Liver (tissue), 9 donors: ENCODE results near the gene ITGA11. TPM values are rescaled to one million over a fixed set of nuclear protein-coding genes. Genes with fewer than 3 reads are reported as not detected.

Experiments
- DNase-seq: peaks from one replicate; pipeline ENCODE4 v3.0.0-alpha.2; 2017; ENCODE audit warnings: low spot score
- H3K27ac ChIP-seq, 2 donors: one replicate each; pipeline ENCODE4 v1.7.0; 2013; ENCODE audit warnings: inconsistent platforms in 2 of 2, low read length in 2 of 2, control low read depth in 1 of 2, low read depth in 1 of 2, mild to moderate bottlenecking in 1 of 2
- H3K27me3 ChIP-seq, 4 donors: one replicate each; pipeline versions ENCODE4 v1.6.1 to v1.7.0; 2013; ENCODE audit warnings: low read length in 3 of 4, inconsistent platforms in 1 of 4, mild to moderate bottlenecking in 1 of 4, moderate library complexity in 1 of 4; ENCODE audit not compliant: control insufficient read depth in 4 of 4, insufficient read depth in 4 of 4
- H3K36me3 ChIP-seq, 4 donors: one replicate each; pipeline versions ENCODE4 v1.6.1 to v1.7.0; 2013; ENCODE audit warnings: low read length in 3 of 4, mild to moderate bottlenecking in 3 of 4, low read depth in 1 of 4, moderate library complexity in 1 of 4; ENCODE audit not compliant: control insufficient read depth in 4 of 4, insufficient read depth in 3 of 4
- H3K4me1 ChIP-seq, 4 donors: one replicate each; pipeline versions ENCODE4 v1.6.1 to v1.7.0; 2013; ENCODE audit warnings: low read length in 3 of 4, mild to moderate bottlenecking in 3 of 4, moderate library complexity in 1 of 4; ENCODE audit not compliant: control insufficient read depth in 4 of 4, insufficient read depth in 4 of 4
- H3K4me3 ChIP-seq, 3 donors: one replicate each; pipeline versions ENCODE4 v1.6.1 to v1.7.0; 2013; ENCODE audit warnings: low read length in 3 of 3, control low read depth in 1 of 3, low read depth in 1 of 3, mild to moderate bottlenecking in 1 of 3
- H3K9ac ChIP-seq, 2 donors: one replicate each; pipeline ENCODE4 v1.7.0; 2013; ENCODE audit warnings: low read length in 2 of 2, mild to moderate bottlenecking in 2 of 2, moderate library complexity in 2 of 2, control low read depth in 1 of 2, low read depth in 1 of 2
- H3K9me3 ChIP-seq, 4 donors: one replicate each; pipeline versions ENCODE4 v1.6.1 to v1.7.0; 2013; ENCODE audit warnings: low read length in 3 of 4; ENCODE audit not compliant: control insufficient read depth in 4 of 4
- ATF3 ChIP-seq: IDR thresholded peaks from 2 replicates; pipeline ENCODE4 v1.6.1; 2016; ENCODE audit warnings: antibody characterized with exemption
- EGR1 ChIP-seq, 2 donors: IDR thresholded peaks; 2 replicates each; pipeline ENCODE4 v1.6.1; 2016 to 2018; ENCODE audit warnings: antibody characterized with exemption in 2 of 2, low read depth in 2 of 2
- FOXA1 ChIP-seq: IDR thresholded peaks from 2 replicates; pipeline ENCODE4 v1.6.1; 2016; ENCODE audit warnings: antibody characterized with exemption
- GABPA ChIP-seq, 2 donors: IDR thresholded peaks in 1 of 2; conservative IDR thresholded peaks in 1 of 2; 2 replicates each; pipeline ENCODE4 v1.6.1; 2016; ENCODE audit warnings: antibody characterized with exemption in 2 of 2, mild to moderate bottlenecking in 1 of 2, moderate library complexity in 1 of 2
- HNF4G ChIP-seq: IDR thresholded peaks from 2 replicates; pipeline ENCODE4 v1.6.1; 2016; ENCODE audit warnings: antibody characterized with exemption
- JUND ChIP-seq, 2 donors: IDR thresholded peaks; 2 replicates each; pipeline ENCODE4 v1.6.1; 2016; ENCODE audit warnings: antibody characterized with exemption in 2 of 2
- MAX ChIP-seq: IDR thresholded peaks from 2 replicates; pipeline ENCODE4 v1.6.1; 2016; ENCODE audit warnings: antibody characterized with exemption
- SP1 ChIP-seq: IDR thresholded peaks from 2 replicates; pipeline ENCODE4 v1.6.1; 2018; ENCODE audit warnings: antibody characterized with exemption, mild to moderate bottlenecking
- TAF1 ChIP-seq: conservative IDR thresholded peaks from 2 replicates; pipeline ENCODE4 v1.6.1; 2016; ENCODE audit warnings: antibody characterized with exemption, mild to moderate bottlenecking
- YY1 ChIP-seq: IDR thresholded peaks from 2 replicates; pipeline ENCODE4 v1.6.1; 2016; ENCODE audit warnings: antibody characterized with exemption, mild to moderate bottlenecking
- WGBS: extraction: QIAGEN DNeasy Blood & Tissue Kit; methylation state at CpG from one replicate; pipeline ENCODE4 v1.1.7; 2013; 5-methylcytosine and 5-hydroxymethylcytosine counted together
- polyA plus RNA-seq, 2 donors: library from polyadenylated mRNA; stranded (reverse) in 1 of 2; unstranded in 1 of 2; fragments of 200-250 nt in 1 of 2; fragments of >200 nt in 1 of 2; fragmentation: Nextera tagmentation in 1 of 2; extraction: Ambion mirVana in 1 of 2; gene quantifications; one replicate each; pipeline versions ENCODE4 v1.2.1 to v1.2.3, GENCODE V29; 2013 to 2015
- total RNA-seq, 2 donors: library from RNA; depleted of rRNA; stranded (reverse); fragments of >200 nt; gene quantifications; one replicate each; pipeline ENCODE4 v1.2.3, GENCODE V29; 2014
- TF ChIP-seq, protein P1 (sequence below): IDR thresholded peaks from 2 replicates; pipeline ENCODE4 v1.6.1; 2016; ENCODE audit warnings: antibody characterized with exemption, mild to moderate bottlenecking
- donor health status: healthy.
- donor health status: healthy.
- donor health status: healthy.
- donor health status: healthy.
- donor health status: healthy.

Gene ITGA11
- total and polyA plus RNA-seq, 4 donors = 0.32 to 1.0 (median 0.67) TPM

GRCh38 chr15:68318931-68319909, 112.7 kb downstream of the ITGA11 start:
- Histone ChIP-seq H3K9me3 (no peaks in the 10 kb centered on the region), H3K27me3 (no peaks in the 10 kb centered on the region), H3K4me1 (no peaks in the 10 kb centered on the region), H3K27ac (no peak overlapping the region), H3K4me3 (no peak overlapping the region), H3K36me3 (no peaks in the 10 kb centered on the region), H3K9ac (no peak overlapping the region)
- WGBS = 85% methylated on average over 18 of the region's 18 CpGs
- no peak for DNase-seq
- TF ChIP-seq SP1 (no peak), MAX (no peak), EGR1 (IDR thresholded peaks at IDR 0.05; ENCODE audit: low read depth in 2 of 2) (no peak), YY1 (no peak), HNF4G (no peak), FOXA1 (no peak), ATF3 (no peak)
- TF ChIP-seq, protein P1, sequence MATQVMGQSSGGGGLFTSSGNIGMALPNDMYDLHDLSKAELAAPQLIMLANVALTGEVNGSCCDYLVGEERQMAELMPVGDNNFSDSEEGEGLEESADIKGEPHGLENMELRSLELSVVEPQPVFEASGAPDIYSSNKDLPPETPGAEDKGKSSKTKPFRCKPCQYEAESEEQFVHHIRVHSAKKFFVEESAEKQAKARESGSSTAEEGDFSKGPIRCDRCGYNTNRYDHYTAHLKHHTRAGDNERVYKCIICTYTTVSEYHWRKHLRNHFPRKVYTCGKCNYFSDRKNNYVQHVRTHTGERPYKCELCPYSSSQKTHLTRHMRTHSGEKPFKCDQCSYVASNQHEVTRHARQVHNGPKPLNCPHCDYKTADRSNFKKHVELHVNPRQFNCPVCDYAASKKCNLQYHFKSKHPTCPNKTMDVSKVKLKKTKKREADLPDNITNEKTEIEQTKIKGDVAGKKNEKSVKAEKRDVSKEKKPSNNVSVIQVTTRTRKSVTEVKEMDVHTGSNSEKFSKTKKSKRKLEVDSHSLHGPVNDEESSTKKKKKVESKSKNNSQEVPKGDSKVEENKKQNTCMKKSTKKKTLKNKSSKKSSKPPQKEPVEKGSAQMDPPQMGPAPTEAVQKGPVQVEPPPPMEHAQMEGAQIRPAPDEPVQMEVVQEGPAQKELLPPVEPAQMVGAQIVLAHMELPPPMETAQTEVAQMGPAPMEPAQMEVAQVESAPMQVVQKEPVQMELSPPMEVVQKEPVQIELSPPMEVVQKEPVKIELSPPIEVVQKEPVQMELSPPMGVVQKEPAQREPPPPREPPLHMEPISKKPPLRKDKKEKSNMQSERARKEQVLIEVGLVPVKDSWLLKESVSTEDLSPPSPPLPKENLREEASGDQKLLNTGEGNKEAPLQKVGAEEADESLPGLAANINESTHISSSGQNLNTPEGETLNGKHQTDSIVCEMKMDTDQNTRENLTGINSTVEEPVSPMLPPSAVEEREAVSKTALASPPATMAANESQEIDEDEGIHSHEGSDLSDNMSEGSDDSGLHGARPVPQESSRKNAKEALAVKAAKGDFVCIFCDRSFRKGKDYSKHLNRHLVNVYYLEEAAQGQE = no peak

DNA sequence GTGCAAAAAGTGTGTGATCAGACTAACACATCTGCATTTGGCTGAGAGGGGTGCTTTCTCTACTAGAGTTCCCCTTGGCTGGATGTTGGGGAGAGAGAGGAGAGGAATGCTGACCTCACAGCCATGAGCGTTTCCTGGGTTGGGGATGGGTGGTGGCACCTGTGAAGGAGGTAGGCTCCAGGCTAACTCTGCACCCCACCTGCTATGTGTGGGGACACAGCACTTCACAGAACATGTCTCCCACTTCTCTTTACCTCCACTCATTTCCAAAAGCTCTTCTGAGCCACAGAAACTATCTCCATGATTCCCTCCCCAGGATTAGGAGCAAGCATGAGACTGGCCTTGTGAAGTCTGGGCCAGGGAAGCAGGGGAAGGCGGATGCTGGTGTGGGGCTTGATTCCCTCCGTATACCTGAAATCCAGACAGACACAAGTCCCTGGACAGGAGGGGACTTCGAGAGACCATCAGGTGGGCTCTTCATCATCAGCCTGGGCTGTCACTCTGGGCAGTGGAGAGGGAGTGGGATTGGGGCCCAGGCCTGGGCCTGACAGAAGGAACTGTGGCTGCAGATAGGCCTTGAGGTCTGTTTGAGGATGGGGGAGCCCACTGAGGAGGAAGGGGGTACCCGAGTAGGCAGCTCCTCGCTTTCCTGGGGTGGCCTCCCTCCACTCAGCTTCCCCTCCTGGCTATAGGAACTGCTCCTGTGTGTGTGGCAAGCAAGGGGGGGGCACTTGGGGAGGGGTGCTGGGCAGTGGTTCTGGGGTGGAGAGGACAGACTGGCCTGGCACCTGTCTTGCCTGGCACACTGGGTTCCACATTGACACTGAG, 113.7 kb downstream of the ITGA11 start:
- no peak for TF ChIP-seq EGR1 (IDR thresholded peaks at IDR 0.05; ENCODE audit: low read depth in 2 of 2)
- TF ChIP-seq TAF1 = no peak
- no peak for TF ChIP-seq JUND (IDR thresholded peaks at IDR 0.05)
- TF ChIP-seq GABPA (IDR thresholded peaks at IDR 0.05 in 1 of 2, conservative IDR thresholded peaks at IDR 0.05 in 1 of 2) = no peak
- WGBS = 88% methylated on average over 6 of the region's 6 CpGs
- Histone ChIP-seq H3K4me1 (no peaks in the 10 kb centered on the region), H3K27ac (no peak overlapping the region), H3K27me3 (no peaks in the 10 kb centered on the region), H3K36me3 (no peaks in the 10 kb centered on the region), H3K9ac (no peak overlapping the region), H3K4me3 (no peak overlapping the region), H3K9me3 (no peaks in the 10 kb centered on the region)
- no peak for DNase-seq
